Thyroid gland (tissue), 4 donors: ENCODE results near the gene STAU1. TPM values are rescaled to one million over a fixed set of nuclear protein-coding genes. Genes with fewer than 3 reads are reported as not detected.

ENCODE experiments used
- DNase-seq, 2 donors: peaks; one replicate each; pipeline ENCODE4 v3.0.0-alpha.2; 2019
- H3K27ac ChIP-seq, 3 donors: fragments of 200-600 bp; sonication (generic); 1 replicate in 2 of 3; 2 replicates in 1 of 3; pipeline ENCODE4 v1.5.1; 2016 to 2019; ENCODE audit warnings: mild to moderate bottlenecking in 1 of 3, moderate library complexity in 1 of 3
- H3K27me3 ChIP-seq: fragments of 200-600 bp; sonication (generic); one replicate; pipeline ENCODE4 v1.5.1; 2019
- H3K36me3 ChIP-seq, 2 donors: fragments of 200-600 bp; sonication (generic); one replicate each; pipeline ENCODE4 v1.5.1; 2016 to 2019
- H3K4me1 ChIP-seq, 2 donors: fragments of 200-600 bp; sonication (generic); one replicate each; pipeline ENCODE4 v1.5.1; 2017 to 2019
- H3K4me3 ChIP-seq, 3 donors: fragments of 200-600 bp; sonication (generic); replicated peaks in 1 of 3; 1 replicate in 2 of 3; 2 replicates in 1 of 3; pipeline ENCODE4 v1.5.1; 2016; ENCODE audit warnings: mild to moderate bottlenecking in 1 of 3
- H3K9me3 ChIP-seq: fragments of 200-600 bp; sonication (generic); one replicate; pipeline ENCODE4 v1.5.1; 2017
- POLR2A ChIP-seq, 2 donors: fragments of 450-650 bp; IDR thresholded peaks; one replicate each; pipeline ENCODE4 v1.6.1; 2017; ENCODE audit warnings: antibody characterized with exemption in 2 of 2, mild to moderate bottlenecking in 2 of 2, moderate library complexity in 1 of 2
- WGBS, 2 donors: methylation state at CpG; one replicate each; pipeline ENCODE4 v1.1.5; 2017; 5-methylcytosine and 5-hydroxymethylcytosine counted together
- intact Hi-C: fragments of 100-400 bp; cut with DNase I; formaldehyde crosslinking; loops from one replicate; pipeline ENCODE4 v1.15.1; 2023
- total RNA-seq, 4 donors: library from RNA; depleted of rRNA; stranded (reverse); fragments of >200 nt; gene quantifications; one replicate each; pipeline ENCODE4 v1.2.3, GENCODE V29; 2016
- TF ChIP-seq, protein P1 (sequence below), 6 experiments: fragments of 200-600 bp in 3 of 6; fragments of 450-650 bp in 3 of 6; sonication (generic) in 3 of 6; IDR thresholded peaks; one replicate each; pipeline ENCODE4 v1.5.1; 2016 to 2019; ENCODE audit warnings: antibody characterized with exemption in 6 of 6, mild to moderate bottlenecking in 2 of 6, inconsistent platforms in 1 of 6, moderate library complexity in 1 of 6

The STAU1 gene
- total RNA-seq, 4 donors from 2014 or later = 154 to 231 (median 167) TPM

DNA sequence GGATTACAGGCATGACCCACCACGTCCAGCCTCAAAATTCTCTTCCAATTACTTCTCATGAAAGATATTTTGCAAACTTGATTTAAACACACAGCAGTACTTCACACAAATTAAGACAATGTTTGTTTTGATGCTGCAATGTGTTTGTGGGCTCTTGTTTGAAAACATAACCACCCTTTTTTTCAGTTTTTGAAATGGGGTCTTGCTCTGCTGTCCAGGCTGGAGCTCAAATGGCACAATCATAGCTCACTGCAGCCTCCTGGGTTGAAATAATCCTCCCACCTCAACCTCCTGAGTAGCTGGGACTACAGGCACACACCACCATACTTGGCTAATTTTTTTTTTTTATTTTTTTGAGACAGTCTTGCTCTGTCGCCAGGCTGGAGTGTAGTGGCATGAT lies 31.0 kb downstream of the STAU1 start:
- 96 to 100% methylated on average over 2 of the region's 2 CpGs for WGBS, 2 donors
- Histone ChIP-seq H3K36me3 (no peaks in the 10 kb centered on the region), H3K4me3 (no peak overlapping the region), H3K9me3 (no peaks in the 10 kb centered on the region), H3K4me1 (peaks cover 8 to 17% of the 10 kb centered on the region in 2 donors), H3K27me3 (no peaks in the 10 kb centered on the region), H3K27ac (no peak overlapping the region)
- DNase-seq = no peak
- intact Hi-C loops = no loop called here
- TF ChIP-seq POLR2A (IDR thresholded peaks at IDR 0.05) = no peak
- TF ChIP-seq, protein P1, sequence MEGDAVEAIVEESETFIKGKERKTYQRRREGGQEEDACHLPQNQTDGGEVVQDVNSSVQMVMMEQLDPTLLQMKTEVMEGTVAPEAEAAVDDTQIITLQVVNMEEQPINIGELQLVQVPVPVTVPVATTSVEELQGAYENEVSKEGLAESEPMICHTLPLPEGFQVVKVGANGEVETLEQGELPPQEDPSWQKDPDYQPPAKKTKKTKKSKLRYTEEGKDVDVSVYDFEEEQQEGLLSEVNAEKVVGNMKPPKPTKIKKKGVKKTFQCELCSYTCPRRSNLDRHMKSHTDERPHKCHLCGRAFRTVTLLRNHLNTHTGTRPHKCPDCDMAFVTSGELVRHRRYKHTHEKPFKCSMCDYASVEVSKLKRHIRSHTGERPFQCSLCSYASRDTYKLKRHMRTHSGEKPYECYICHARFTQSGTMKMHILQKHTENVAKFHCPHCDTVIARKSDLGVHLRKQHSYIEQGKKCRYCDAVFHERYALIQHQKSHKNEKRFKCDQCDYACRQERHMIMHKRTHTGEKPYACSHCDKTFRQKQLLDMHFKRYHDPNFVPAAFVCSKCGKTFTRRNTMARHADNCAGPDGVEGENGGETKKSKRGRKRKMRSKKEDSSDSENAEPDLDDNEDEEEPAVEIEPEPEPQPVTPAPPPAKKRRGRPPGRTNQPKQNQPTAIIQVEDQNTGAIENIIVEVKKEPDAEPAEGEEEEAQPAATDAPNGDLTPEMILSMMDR (IDR thresholded peaks at IDR 0.05) = no peak

DNA sequence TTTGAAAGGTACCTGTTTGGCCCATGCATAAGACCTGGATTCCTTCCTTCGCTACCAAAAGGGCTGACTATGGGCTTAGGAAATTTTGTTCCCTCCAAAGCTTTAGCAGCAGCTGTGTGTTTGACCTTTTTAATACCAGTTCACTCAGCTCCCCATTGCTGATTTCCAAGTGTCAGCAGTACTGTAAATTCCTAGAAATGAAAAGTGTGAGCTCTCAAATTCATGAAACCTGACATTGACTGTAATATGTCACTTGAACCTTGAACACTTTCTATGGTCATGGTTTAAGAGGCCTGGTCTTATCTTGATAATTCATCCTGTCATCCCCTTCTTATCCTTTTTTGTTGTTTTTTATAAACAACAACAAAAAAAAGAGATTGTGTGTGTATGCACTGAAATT lies 31.7 kb downstream of the STAU1 start:
- DNase-seq = no peak
- Histone ChIP-seq H3K27me3 (no peaks in the 10 kb centered on the region), H3K36me3 (no peaks in the 10 kb centered on the region), H3K27ac (no peak overlapping the region), H3K4me3 (no peak overlapping the region), H3K9me3 (no peaks in the 10 kb centered on the region), H3K4me1 (peaks cover 8 to 10% of the 10 kb centered on the region in 2 donors)
- TF ChIP-seq, protein P1 (IDR thresholded peaks at IDR 0.05) = no peak
- no peak for TF ChIP-seq POLR2A (IDR thresholded peaks at IDR 0.05)
- WGBS, 2 donors = 96 to 100% methylated on average over 1 of the region's 1 CpG
- intact Hi-C loops = no loop called here

DNA sequence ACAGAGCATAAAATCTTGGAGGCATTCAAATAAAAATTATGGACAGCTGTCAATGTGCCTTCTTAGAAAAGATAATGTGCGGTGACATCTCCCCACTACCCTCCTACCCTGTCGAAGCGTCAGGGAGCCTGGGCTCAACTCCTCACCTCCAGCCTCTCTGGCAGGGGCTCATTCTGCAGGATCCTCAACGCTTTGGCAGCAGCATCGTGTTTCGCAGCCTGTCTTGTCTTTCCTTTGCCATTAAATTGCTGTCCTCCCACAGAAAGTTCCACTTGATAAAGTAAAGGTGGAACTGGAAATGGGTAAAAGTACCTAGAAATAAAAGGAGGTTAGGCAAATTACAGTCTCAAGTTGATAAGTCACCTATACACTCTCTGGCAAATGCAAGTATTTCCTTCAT lies 36.7 kb downstream of the STAU1 start:
- TF ChIP-seq, protein P1 (IDR thresholded peaks at IDR 0.05) = no peak
- no peak for TF ChIP-seq POLR2A (IDR thresholded peaks at IDR 0.05)
- no peaks in the 10 kb centered on the region for H3K9me3 ChIP-seq
- H3K4me3 ChIP-seq = no peak overlapping the region
- H3K4me1 ChIP-seq = peaks cover 28 to 39% of the 10 kb centered on the region in 2 donors
- 95% methylated on average over 6 of the region's 6 CpGs for WGBS, 2 donors
- DNase-seq = no peak
- H3K36me3 ChIP-seq = peaks cover 9 to 14% of the 10 kb centered on the region in 2 donors
- intact Hi-C loops = no loop called here
- H3K27ac ChIP-seq = no peak overlapping the region
- no peaks in the 10 kb centered on the region for H3K27me3 ChIP-seq

DNA sequence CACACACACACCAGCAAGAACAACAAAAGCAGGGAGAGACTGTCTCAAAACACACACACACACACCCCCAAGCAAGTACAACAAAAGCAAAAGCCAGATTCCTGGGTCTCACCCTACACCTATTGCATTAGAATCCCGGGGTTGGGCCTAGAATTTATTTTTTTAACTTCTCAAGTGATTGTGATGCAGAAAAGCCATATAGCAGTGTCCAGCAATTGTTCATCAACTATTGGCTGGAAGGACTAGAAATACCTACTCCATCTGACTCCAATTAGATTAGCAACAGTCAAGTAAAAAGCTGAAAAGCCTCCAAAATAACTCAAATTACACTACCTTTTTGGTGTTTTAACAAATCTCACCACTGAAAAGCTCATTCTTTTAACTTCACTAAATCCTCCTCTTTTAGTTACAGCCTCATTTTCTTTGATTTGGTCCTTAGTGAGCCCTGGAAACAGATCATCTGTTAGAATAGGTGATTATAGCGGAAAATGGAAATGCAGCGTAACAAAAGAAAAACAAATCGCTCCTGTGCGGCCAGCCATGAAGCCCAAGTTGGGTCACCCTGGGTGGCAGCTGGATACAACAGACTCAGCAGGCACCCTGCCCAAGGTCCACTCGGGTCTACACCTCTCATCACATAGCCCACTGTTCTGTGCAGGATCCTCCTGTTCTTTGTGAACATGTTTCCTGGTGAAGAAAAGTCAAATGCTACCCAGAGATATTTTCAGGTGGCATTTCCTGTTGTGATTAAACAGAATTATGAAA lies 38.7 kb downstream of the STAU1 start:
- H3K27ac ChIP-seq = peak overlapping the region; percentile 27 to 74 (median 44)
- H3K36me3 ChIP-seq = peaks cover 14% of the 10 kb centered on the region in 2 donors
- intact Hi-C loops = loop anchor here (5.0 kb wide), 1 partner anchor 58 kb away; no protein-coding TSS in a partner anchor
- no peak overlapping the region for H3K4me3 ChIP-seq
- H3K4me1 ChIP-seq = peaks cover 28 to 39% of the 10 kb centered on the region in 2 donors
- TF ChIP-seq, protein P1 (IDR thresholded peaks at IDR 0.05) = no peak
- TF ChIP-seq POLR2A (IDR thresholded peaks at IDR 0.05) = no peak
- WGBS, 2 donors = 21 to 47% methylated on average over 6 of the region's 6 CpGs
- H3K27me3 ChIP-seq = no peaks in the 10 kb centered on the region
- peak; percentile 94 to 95 for DNase-seq
- H3K9me3 ChIP-seq = no peaks in the 10 kb centered on the region

DNA sequence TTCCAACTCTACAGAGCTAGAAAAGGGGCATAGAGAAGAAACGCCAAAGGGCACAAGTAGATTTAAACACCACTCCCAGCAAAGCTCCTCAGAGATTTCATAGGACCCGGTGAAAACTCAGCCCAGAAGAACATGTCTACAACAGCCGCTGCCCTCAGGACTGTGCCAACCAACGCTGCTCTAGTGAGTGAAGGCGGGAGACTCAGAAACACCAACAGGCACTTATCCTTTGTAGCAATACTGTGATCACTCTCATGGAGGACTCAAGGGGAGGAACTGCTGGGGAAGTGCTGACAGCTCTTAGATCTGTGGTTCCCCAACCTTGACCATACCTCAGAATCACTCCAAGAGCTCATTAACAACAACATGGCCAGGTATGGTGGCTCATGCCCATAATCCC lies 39.5 kb downstream of the STAU1 start:
- DNase-seq = peak; percentile 82 to 84
- H3K36me3 ChIP-seq = peaks cover 14 to 22% of the 10 kb centered on the region in 2 donors
- intact Hi-C loops = loop anchor here (5.0 kb wide), 1 partner anchor 59 kb away; no protein-coding TSS in a partner anchor
- peak overlapping the region; percentile 27 to 74 (median 44) for H3K27ac ChIP-seq
- peaks cover 28 to 39% of the 10 kb centered on the region in 2 donors for H3K4me1 ChIP-seq
- no peak overlapping the region for H3K4me3 ChIP-seq
- TF ChIP-seq POLR2A (IDR thresholded peaks at IDR 0.05) = no peak
- TF ChIP-seq, protein P1 (IDR thresholded peaks at IDR 0.05) = no peak
- no peaks in the 10 kb centered on the region for H3K9me3 ChIP-seq
- H3K27me3 ChIP-seq = no peaks in the 10 kb centered on the region
- WGBS, 2 donors = 36 to 37% methylated on average over 5 of the region's 5 CpGs
